ENCODE results near the gene VPS37C.

Gene VPS37C

GRCh38 chr11:61128947-61129638 is 32.1 kb downstream of the VPS37C start:
- TF ChIP-seq TAF1 (IDR thresholded peaks at IDR 0.05; ENCODE audit: low read depth) = no peak
- no peak for TF ChIP-seq EP300 (IDR thresholded peaks at IDR 0.05; ENCODE audit: borderline replicate concordance)
- TF ChIP-seq ZBTB7A (IDR thresholded peaks at IDR 0.05; ENCODE audit: low read depth) = no peak
- TF ChIP-seq, protein P1, sequence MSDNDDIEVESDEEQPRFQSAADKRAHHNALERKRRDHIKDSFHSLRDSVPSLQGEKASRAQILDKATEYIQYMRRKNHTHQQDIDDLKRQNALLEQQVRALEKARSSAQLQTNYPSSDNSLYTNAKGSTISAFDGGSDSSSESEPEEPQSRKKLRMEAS (IDR thresholded peaks at IDR 0.05) = no peak
- no peak for TF ChIP-seq CEBPB (IDR thresholded peaks at IDR 0.05)
- no peak for TF ChIP-seq YY1 (IDR thresholded peaks at IDR 0.05; ENCODE audit: low read depth)
- no peak for TF ChIP-seq TEAD4 (IDR thresholded peaks at IDR 0.05)
- TF ChIP-seq, protein P2, sequence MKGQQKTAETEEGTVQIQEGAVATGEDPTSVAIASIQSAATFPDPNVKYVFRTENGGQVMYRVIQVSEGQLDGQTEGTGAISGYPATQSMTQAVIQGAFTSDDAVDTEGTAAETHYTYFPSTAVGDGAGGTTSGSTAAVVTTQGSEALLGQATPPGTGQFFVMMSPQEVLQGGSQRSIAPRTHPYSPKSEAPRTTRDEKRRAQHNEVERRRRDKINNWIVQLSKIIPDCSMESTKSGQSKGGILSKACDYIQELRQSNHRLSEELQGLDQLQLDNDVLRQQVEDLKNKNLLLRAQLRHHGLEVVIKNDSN (IDR thresholded peaks at IDR 0.05) = no peak
- no peak for TF ChIP-seq FOXM1 (IDR thresholded peaks at IDR 0.05; ENCODE audit: borderline replicate concordance, low read depth)
- no peak for TF ChIP-seq NFIC (IDR thresholded peaks at IDR 0.05)
- TF ChIP-seq RAD21 (IDR thresholded peaks at IDR 0.05; ENCODE audit: low read depth) = no peak
- TF ChIP-seq, protein P3, sequence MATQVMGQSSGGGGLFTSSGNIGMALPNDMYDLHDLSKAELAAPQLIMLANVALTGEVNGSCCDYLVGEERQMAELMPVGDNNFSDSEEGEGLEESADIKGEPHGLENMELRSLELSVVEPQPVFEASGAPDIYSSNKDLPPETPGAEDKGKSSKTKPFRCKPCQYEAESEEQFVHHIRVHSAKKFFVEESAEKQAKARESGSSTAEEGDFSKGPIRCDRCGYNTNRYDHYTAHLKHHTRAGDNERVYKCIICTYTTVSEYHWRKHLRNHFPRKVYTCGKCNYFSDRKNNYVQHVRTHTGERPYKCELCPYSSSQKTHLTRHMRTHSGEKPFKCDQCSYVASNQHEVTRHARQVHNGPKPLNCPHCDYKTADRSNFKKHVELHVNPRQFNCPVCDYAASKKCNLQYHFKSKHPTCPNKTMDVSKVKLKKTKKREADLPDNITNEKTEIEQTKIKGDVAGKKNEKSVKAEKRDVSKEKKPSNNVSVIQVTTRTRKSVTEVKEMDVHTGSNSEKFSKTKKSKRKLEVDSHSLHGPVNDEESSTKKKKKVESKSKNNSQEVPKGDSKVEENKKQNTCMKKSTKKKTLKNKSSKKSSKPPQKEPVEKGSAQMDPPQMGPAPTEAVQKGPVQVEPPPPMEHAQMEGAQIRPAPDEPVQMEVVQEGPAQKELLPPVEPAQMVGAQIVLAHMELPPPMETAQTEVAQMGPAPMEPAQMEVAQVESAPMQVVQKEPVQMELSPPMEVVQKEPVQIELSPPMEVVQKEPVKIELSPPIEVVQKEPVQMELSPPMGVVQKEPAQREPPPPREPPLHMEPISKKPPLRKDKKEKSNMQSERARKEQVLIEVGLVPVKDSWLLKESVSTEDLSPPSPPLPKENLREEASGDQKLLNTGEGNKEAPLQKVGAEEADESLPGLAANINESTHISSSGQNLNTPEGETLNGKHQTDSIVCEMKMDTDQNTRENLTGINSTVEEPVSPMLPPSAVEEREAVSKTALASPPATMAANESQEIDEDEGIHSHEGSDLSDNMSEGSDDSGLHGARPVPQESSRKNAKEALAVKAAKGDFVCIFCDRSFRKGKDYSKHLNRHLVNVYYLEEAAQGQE (IDR thresholded peaks at IDR 0.05; ENCODE audit: low read depth) = no peak
- TF ChIP-seq EGR1 (IDR thresholded peaks at IDR 0.05) = no peak
- no peak for TF ChIP-seq TCF12 (IDR thresholded peaks at IDR 0.05; ENCODE audit: low read depth)
- TF ChIP-seq CREB1 (IDR thresholded peaks at IDR 0.05; ENCODE audit: low read depth) = no peak

DNA sequence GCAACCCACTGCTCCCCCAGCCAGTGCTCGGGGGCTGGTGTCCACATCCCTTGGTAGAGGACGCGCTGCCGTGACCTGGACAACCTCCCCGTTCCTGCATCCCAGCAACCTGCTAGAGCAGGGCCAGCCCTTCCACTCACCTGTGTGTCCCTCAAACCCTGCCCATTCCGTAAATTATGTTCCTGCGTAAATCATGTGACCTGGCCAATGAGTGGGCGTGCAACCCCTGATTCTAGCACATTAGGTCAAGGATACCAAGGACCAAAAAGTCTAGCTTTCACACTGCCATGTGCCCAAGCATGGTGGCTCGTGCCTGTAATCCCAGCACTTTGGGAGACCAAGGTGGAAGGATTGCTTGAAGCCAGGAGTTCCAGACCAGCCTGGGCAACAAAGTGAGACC is 33.2 kb downstream of the VPS37C start:
- TF ChIP-seq FOXM1 (IDR thresholded peaks at IDR 0.05; ENCODE audit: borderline replicate concordance, low read depth) = no peak
- TF ChIP-seq ZBTB7A (IDR thresholded peaks at IDR 0.05; ENCODE audit: low read depth) = no peak
- no peak for TF ChIP-seq YY1 (IDR thresholded peaks at IDR 0.05; ENCODE audit: low read depth)
- no peak for TF ChIP-seq CEBPB (IDR thresholded peaks at IDR 0.05)
- TF ChIP-seq, protein P2 (IDR thresholded peaks at IDR 0.05) = no peak
- no peak for TF ChIP-seq NFIC (IDR thresholded peaks at IDR 0.05)
- no peak for TF ChIP-seq CREB1 (IDR thresholded peaks at IDR 0.05; ENCODE audit: low read depth)

- TF ChIP-seq TCF12 (IDR thresholded peaks at IDR 0.05; ENCODE audit: low read depth) (no peak), NFIC (IDR thresholded peaks at IDR 0.05) (no peak), CREB1 (IDR thresholded peaks at IDR 0.05; ENCODE audit: low read depth) (no peak), RAD21 (IDR thresholded peaks at IDR 0.05; ENCODE audit: low read depth) (no peak), ZBTB7A (IDR thresholded peaks at IDR 0.05; ENCODE audit: low read depth) (no peak), EGR1 (IDR thresholded peaks at IDR 0.05) (no peak), CEBPB (IDR thresholded peaks at IDR 0.05) (no peak), FOXM1 (IDR thresholded peaks at IDR 0.05; ENCODE audit: borderline replicate concordance, low read depth) (no peak), TEAD4 (IDR thresholded peaks at IDR 0.05) (no peak), TAF1 (IDR thresholded peaks at IDR 0.05; ENCODE audit: low read depth) (no peak), EP300 (IDR thresholded peaks at IDR 0.05; ENCODE audit: borderline replicate concordance) (no peak), YY1 (IDR thresholded peaks at IDR 0.05; ENCODE audit: low read depth) (no peak)
- TF ChIP-seq, protein P3 (IDR thresholded peaks at IDR 0.05; ENCODE audit: low read depth) = no peak
- TF ChIP-seq, protein P1 (IDR thresholded peaks at IDR 0.05) = no peak
- TF ChIP-seq, protein P2 (IDR thresholded peaks at IDR 0.05) = no peak
Observed at GRCh38 chr11:61126256-61126655, 35.0 kb downstream of the VPS37C start.

- no peak for TF ChIP-seq ZBTB7A (IDR thresholded peaks at IDR 0.05; ENCODE audit: low read depth)
- TF ChIP-seq TCF12 (IDR thresholded peaks at IDR 0.05; ENCODE audit: low read depth) = no peak
- TF ChIP-seq, protein P1 (IDR thresholded peaks at IDR 0.05) = no peak
- TF ChIP-seq, protein P3 (IDR thresholded peaks at IDR 0.05; ENCODE audit: low read depth) = no peak
- TF ChIP-seq CEBPB (IDR thresholded peaks at IDR 0.05) = no peak
- no peak for TF ChIP-seq TEAD4 (IDR thresholded peaks at IDR 0.05)
Observed at GRCh38 chr11:61125310-61125684, 35.9 kb downstream of the VPS37C start.
